Measurements from ENCODE around the gene WNK3. TPM values are rescaled to one million over a fixed set of nuclear protein-coding genes. Genes with fewer than 3 reads are reported as not detected.
"Not testable (repeated sequence)": the region's sequence is repeated elsewhere in the genome, so short reads cannot be mapped to it uniquely, and the experiment has no call there.

WNK3 gene
- 19.7 TPM for total RNA-seq (ENCODE audit: unreplicated experiment)
- long read RNA-seq, partial matches to known transcripts, result 1 of 5 reads
- long read RNA-seq, other reads (novel, unspliced or antisense), result 4 of 5 reads

GRCh38 chrX:54357414-54358377 is at the start of gene WNK3:
Gene WNK3 (minus strand): TSS chrX:54358046.
- peaks cover 3% of the 10 kb centered on the region for H3K4me1 Mint-ChIP-seq (ENCODE audit: low read depth, unreplicated experiment)
- no peak for TF ChIP-seq CTCF (IDR thresholded peaks at IDR 0.05; ENCODE audit: partially characterized antibody, unreplicated experiment)
- H3K27me3 Mint-ChIP-seq (ENCODE audit: unreplicated experiment), result peaks cover 2% of the 10 kb centered on the region
- H3K4me3 Mint-ChIP-seq (ENCODE audit: unreplicated experiment), result peak within 1 kb of the TSS; percentile 88
- H3K9me3 Mint-ChIP-seq (ENCODE audit: unreplicated experiment), result peaks cover 4% of the 10 kb centered on the region
- no peaks in the 10 kb centered on the region for H3K36me3 Mint-ChIP-seq (ENCODE audit: unreplicated experiment)
- H3K27ac Mint-ChIP-seq (ENCODE audit: unreplicated experiment), result peak within 1 kb of the TSS; percentile 98
- peak; percentile 84 for DNase-seq

GRCh38 chrX:54407266-54407665 is 49.4 kb upstream of the WNK3 start:
- no peak for TF ChIP-seq CTCF (IDR thresholded peaks at IDR 0.05; ENCODE audit: partially characterized antibody, unreplicated experiment)
- H3K4me1 Mint-ChIP-seq (ENCODE audit: low read depth, unreplicated experiment), result no peaks in the 10 kb centered on the region
- no peak for DNase-seq
- no peaks in the 10 kb centered on the region for H3K36me3 Mint-ChIP-seq (ENCODE audit: unreplicated experiment)
- H3K27ac Mint-ChIP-seq (ENCODE audit: unreplicated experiment), result no peak overlapping the region
- no peaks in the 10 kb centered on the region for H3K9me3 Mint-ChIP-seq (ENCODE audit: unreplicated experiment)
- no peaks in the 10 kb centered on the region for H3K27me3 Mint-ChIP-seq (ENCODE audit: unreplicated experiment)
- no peak overlapping the region for H3K4me3 Mint-ChIP-seq (ENCODE audit: unreplicated experiment)

GRCh38 chrX:54397113-54397512 is 39.3 kb upstream of the WNK3 start:
- no peak for TF ChIP-seq CTCF (IDR thresholded peaks at IDR 0.05; ENCODE audit: partially characterized antibody, unreplicated experiment)
- DNase-seq, result no peak
- Mint-ChIP-seq H3K9me3 (ENCODE audit: unreplicated experiment) (no peaks in the 10 kb centered on the region), H3K4me1 (ENCODE audit: low read depth, unreplicated experiment) (no peaks in the 10 kb centered on the region), H3K27me3 (ENCODE audit: unreplicated experiment) (no peaks in the 10 kb centered on the region), H3K4me3 (ENCODE audit: unreplicated experiment) (no peak overlapping the region), H3K27ac (ENCODE audit: unreplicated experiment) (no peak overlapping the region), H3K36me3 (ENCODE audit: unreplicated experiment) (no peaks in the 10 kb centered on the region)

GRCh38 chrX:54386314-54386713 is 28.5 kb upstream of the WNK3 start:
- Mint-ChIP-seq H3K4me1 (ENCODE audit: low read depth, unreplicated experiment) (no peaks in the 10 kb centered on the region), H3K27ac (ENCODE audit: unreplicated experiment) (no peak overlapping the region), H3K4me3 (ENCODE audit: unreplicated experiment) (no peak overlapping the region), H3K9me3 (ENCODE audit: unreplicated experiment) (no peaks in the 10 kb centered on the region), H3K27me3 (ENCODE audit: unreplicated experiment) (no peaks in the 10 kb centered on the region), H3K36me3 (ENCODE audit: unreplicated experiment) (no peaks in the 10 kb centered on the region)
- no peak for TF ChIP-seq CTCF (IDR thresholded peaks at IDR 0.05; ENCODE audit: partially characterized antibody, unreplicated experiment)
- DNase-seq, result no peak

- not testable (repeated sequence) for DNase-seq; H3K27ac Mint-ChIP-seq (ENCODE audit: unreplicated experiment); H3K9me3 Mint-ChIP-seq (ENCODE audit: unreplicated experiment); H3K4me3 Mint-ChIP-seq (ENCODE audit: unreplicated experiment); H3K4me1 Mint-ChIP-seq (ENCODE audit: low read depth, unreplicated experiment); H3K36me3 Mint-ChIP-seq (ENCODE audit: unreplicated experiment); H3K27me3 Mint-ChIP-seq (ENCODE audit: unreplicated experiment)
These were observed 26.8 kb upstream of the WNK3 start for GRCh38 chrX:54384661-54385060.

Data from glutamatergic neuron (in vitro differentiated cells).